CD14-positive monocyte (primary cell): Measurements from ENCODE around the gene S100A5. TPM values are rescaled to one million over a fixed set of nuclear protein-coding genes. Genes with fewer than 3 reads are reported as not detected.

Experiments used
- DNase-seq, 3 donors: peaks; one replicate each; pipeline ENCODE4 v3.0.0-alpha.2; 2011 to 2022
- H2AFZ ChIP-seq: 2 replicates; pipeline ENCODE4 v1.6.0; 2012; ENCODE audit warnings: mild to moderate bottlenecking, low read depth, low read length, inconsistent platforms; ENCODE audit not compliant: insufficient read depth, poor library complexity, severe bottlenecking
- H3K27ac ChIP-seq, 2 donors: 1 replicate in 1 of 2; 2 replicates in 1 of 2; pipeline ENCODE4 v1.5.1; 2012 to 2013; ENCODE audit warnings: low read length in 2 of 2, control low read depth in 1 of 2, inconsistent platforms in 1 of 2, low read depth in 1 of 2, mild to moderate bottlenecking in 1 of 2
- H3K27me3 ChIP-seq, 2 donors: one replicate each; pipeline versions ENCODE4 v1.6.0 to v1.6.1; 2011 to 2013; ENCODE audit warnings: low read length in 2 of 2; ENCODE audit not compliant: control insufficient read depth in 2 of 2, insufficient read depth in 2 of 2
- H3K36me3 ChIP-seq, 2 donors: replicated peaks in 1 of 2; 1 replicate in 1 of 2; 2 replicates in 1 of 2; pipeline versions ENCODE4 v1.5.1 to v1.6.1; 2012 to 2013; ENCODE audit warnings: low read length in 2 of 2, control low read depth in 1 of 2, inconsistent platforms in 1 of 2, mild to moderate bottlenecking in 1 of 2; ENCODE audit not compliant: insufficient read depth in 2 of 2, control insufficient read depth in 1 of 2
- H3K4me1 ChIP-seq, 2 donors: 1 replicate in 1 of 2; 2 replicates in 1 of 2; pipeline versions ENCODE4 v1.5.1 to v1.6.1; 2012 to 2013; ENCODE audit warnings: low read length in 2 of 2, control low read depth in 1 of 2, inconsistent platforms in 1 of 2, mild to moderate bottlenecking in 1 of 2, moderate library complexity in 1 of 2; ENCODE audit not compliant: insufficient read depth in 2 of 2, control insufficient read depth in 1 of 2
- H3K4me2 ChIP-seq: replicated peaks from 2 replicates; pipeline ENCODE3; 2012; ENCODE audit warnings: low read length, moderate library complexity, mild to moderate bottlenecking; ENCODE audit not compliant: poor library complexity, severe bottlenecking; ENCODE audit errors: extremely low read depth
- H3K4me3 ChIP-seq, 3 experiments: fragments of 200-600 bp in 1 of 3; sonication (generic) in 1 of 3; replicated peaks in 1 of 3; 1 replicate in 2 of 3; 2 replicates in 1 of 3; pipeline ENCODE4 v1.5.1; 2011 to 2013; ENCODE audit warnings: low read length in 3 of 3, mild to moderate bottlenecking in 3 of 3, control low read depth in 2 of 3, low read depth in 2 of 3, inconsistent platforms in 1 of 3, moderate library complexity in 1 of 3
- H3K79me2 ChIP-seq: 2 replicates; pipeline ENCODE4 v1.6.0; 2012; ENCODE audit warnings: mild to moderate bottlenecking, control low read depth, inconsistent platforms, low read length, moderate library complexity; ENCODE audit not compliant: insufficient read depth
- H3K9ac ChIP-seq: 2 replicates; pipeline ENCODE4 v1.6.0; 2017; ENCODE audit warnings: low read length, mild to moderate bottlenecking; ENCODE audit not compliant: insufficient read depth, poor library complexity, severe bottlenecking
- H3K9me3 ChIP-seq, 2 donors: replicated peaks in 1 of 2; 1 replicate in 1 of 2; 2 replicates in 1 of 2; pipeline versions ENCODE4 v1.5.1 to v1.6.1; 2012 to 2013; ENCODE audit warnings: low read length in 2 of 2, control low read depth in 1 of 2; ENCODE audit not compliant: control insufficient read depth in 1 of 2, insufficient read depth in 1 of 2
- H4K20me1 ChIP-seq: 2 replicates; pipeline ENCODE4 v1.6.0; 2012; ENCODE audit warnings: mild to moderate bottlenecking, low read length, control low read depth, moderate library complexity; ENCODE audit not compliant: insufficient read depth
- H3K27ac Mint-ChIP-seq, 7 donors: one replicate each; pipeline ENCODE4 v1.8.0; 2020; ENCODE audit warnings: mild to moderate bottlenecking in 7 of 7, mixed read lengths in 7 of 7, moderate library complexity in 6 of 7, inconsistent platforms in 2 of 7
- H3K27me3 Mint-ChIP-seq, 3 donors: one replicate each; pipeline ENCODE4 v1.8.0; 2021 to 2022; ENCODE audit warnings: low read depth in 3 of 3, mild to moderate bottlenecking in 3 of 3, mixed read lengths in 3 of 3, moderate library complexity in 3 of 3, inconsistent platforms in 1 of 3
- H3K36me3 Mint-ChIP-seq, 2 donors: one replicate each; pipeline ENCODE4 v1.8.0; 2020; ENCODE audit warnings: mixed read lengths in 2 of 2, inconsistent platforms in 1 of 2, mild to moderate bottlenecking in 1 of 2
- H3K4me1 Mint-ChIP-seq: one replicate; pipeline ENCODE4 v1.8.0; 2020; ENCODE audit warnings: mild to moderate bottlenecking, mixed read lengths
- H3K4me3 Mint-ChIP-seq, 2 donors: one replicate each; pipeline ENCODE4 v1.8.0; 2020; ENCODE audit warnings: mild to moderate bottlenecking in 2 of 2, mixed read lengths in 2 of 2, moderate library complexity in 1 of 2
- H3K9me3 Mint-ChIP-seq, 7 donors: one replicate each; pipeline ENCODE4 v1.8.0; 2020 to 2022; ENCODE audit warnings: mixed read lengths in 7 of 7, mild to moderate bottlenecking in 6 of 7, moderate library complexity in 6 of 7, inconsistent platforms in 2 of 7
- CTCF ChIP-seq: fragments of 200-600 bp; IDR thresholded peaks from one replicate; pipeline ENCODE4 v1.8.0; 2022; ENCODE audit warnings: antibody characterized with exemption, mild to moderate bottlenecking
- WGBS: methylation state at CpG from one replicate; pipeline ENCODE4 v1.1.5; 2013; ENCODE audit warnings: missing lambda C conversion rate; ENCODE audit not compliant: insufficient coverage; 5-methylcytosine and 5-hydroxymethylcytosine counted together
- intact Hi-C, 2 donors: fragments of 100-400 bp; cut with micrococcal nuclease; formaldehyde crosslinking; loops; one replicate each; pipeline versions ENCODE4 v1.15.0 to v1.15.1; 2023
- polyA plus RNA-seq, 3 donors: library from polyadenylated mRNA; depleted of rRNA in 1 of 3; unstranded in 2 of 3; stranded (reverse) in 1 of 3; fragments of 300-500 nt in 2 of 3; fragments of >200 nt in 1 of 3; fragmentation: Illumina TruSeq in 2 of 3; gene quantifications; 1 replicate in 2 of 3; 2 replicates in 1 of 3; pipeline ENCODE4 v1.2.3, GENCODE V29; 2012 to 2021

The S100A5 gene
- polyA plus RNA-seq, 3 donors, result 1.4 to 2.1 TPM; not detected in 1

DNA sequence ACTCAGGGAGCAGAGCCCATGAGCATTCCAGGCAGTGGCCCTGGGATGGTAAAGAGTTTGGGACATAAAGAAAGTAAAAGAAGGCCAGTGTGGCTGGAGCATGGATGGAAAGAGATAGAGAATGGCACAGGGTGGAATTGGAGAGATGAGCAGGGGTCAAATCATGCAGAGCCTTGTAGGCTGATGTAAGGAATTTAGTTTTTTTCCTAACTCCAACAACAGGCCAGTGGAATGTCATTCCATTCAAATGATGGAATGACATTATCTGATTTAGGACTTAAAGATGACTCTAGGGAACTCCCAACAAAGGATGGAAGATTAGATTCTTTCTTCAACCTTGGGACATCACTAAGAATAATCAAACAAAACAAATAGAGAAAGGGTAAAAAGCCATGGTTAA lies 37.8 kb upstream of the S100A5 start:
- H4K20me1 ChIP-seq, result no peaks in the 10 kb centered on the region
- no peaks in the 10 kb centered on the region for H3K36me3 ChIP-seq
- no peaks in the 10 kb centered on the region for H3K36me3 Mint-ChIP-seq
- no peak overlapping the region for H2AFZ ChIP-seq
- peaks cover 17% of the 10 kb centered on the region for H3K4me1 Mint-ChIP-seq
- H3K27ac ChIP-seq, result no peak overlapping the region
- H3K4me3 ChIP-seq, result no peak overlapping the region
- no peak overlapping the region for H3K27ac Mint-ChIP-seq
- H3K4me3 Mint-ChIP-seq, result no peak overlapping the region
- intact Hi-C loops, result loop anchor here (10.0 kb wide), 2 partner anchors 46 to 214 kb away; partner anchors contain the start of genes S100A1 (in 1 of the 2) and S100A13 (in 1 of the 2)
- no peak for TF ChIP-seq CTCF
- H3K79me2 ChIP-seq, result no peaks in the 10 kb centered on the region
- H3K9ac ChIP-seq, result no peak overlapping the region
- H3K9me3 ChIP-seq, result no peaks in the 10 kb centered on the region
- peaks cover 11 to 16% of the 10 kb centered on the region in 2 donors for H3K4me1 ChIP-seq
- no peak for DNase-seq
- H3K27me3 Mint-ChIP-seq, result peaks cover 1 to 7% (median 2%) of the 10 kb centered on the region in 3 donors
- no peak overlapping the region for H3K4me2 ChIP-seq
- H3K9me3 Mint-ChIP-seq, result peaks cover 0 to 6% (median 0%) of the 10 kb centered on the region in 7 donors
- H3K27me3 ChIP-seq, result no peaks in the 10 kb centered on the region

GRCh38 chr1:153577624-153578051 lies 36.9 kb upstream of the S100A5 start:
- no peaks in the 10 kb centered on the region for H3K27me3 ChIP-seq
- H3K4me2 ChIP-seq, result no peak overlapping the region
- peaks cover 0 to 3% (median 0%) of the 10 kb centered on the region in 7 donors for H3K9me3 Mint-ChIP-seq
- H3K27ac Mint-ChIP-seq, result peak overlapping the region in 1 of 7 donors; percentile 63
- no peaks in the 10 kb centered on the region for H3K79me2 ChIP-seq
- no peaks in the 10 kb centered on the region for H3K36me3 Mint-ChIP-seq
- TF ChIP-seq CTCF, result no peak
- no peak overlapping the region for H3K9ac ChIP-seq
- H3K4me3 ChIP-seq, result no peak overlapping the region
- intact Hi-C loops, result loop anchor here (10.0 kb wide), 2 partner anchors 47 to 213 kb away; partner anchors contain the start of genes S100A1 (in 1 of the 2) and S100A13 (in 1 of the 2)
- peaks cover 25% of the 10 kb centered on the region for H3K4me1 Mint-ChIP-seq
- no peaks in the 10 kb centered on the region for H3K9me3 ChIP-seq
- 73% methylated on average over 9 of the region's 9 CpGs for WGBS
- no peak overlapping the region for H2AFZ ChIP-seq
- DNase-seq, result no peak
- H3K4me1 ChIP-seq, result peaks cover 20 to 24% of the 10 kb centered on the region in 2 donors
- peak overlapping the region in 1 of 2 donors; percentile 22 for H3K4me3 Mint-ChIP-seq
- H4K20me1 ChIP-seq, result no peaks in the 10 kb centered on the region
- H3K27me3 Mint-ChIP-seq, result peaks cover 1 to 7% (median 2%) of the 10 kb centered on the region in 3 donors
- H3K36me3 ChIP-seq, result no peaks in the 10 kb centered on the region
- H3K27ac ChIP-seq, result no peak overlapping the region
